OCI-LY3 (cell line): ENCODE data around the gene TTC24.

Experiments
- H2AFZ ChIP-seq: fragments of 200-600, 300-600 bp; shearing (Covaris generic); 2 replicates; pipeline ENCODE4 v1.6.0; 2014; ENCODE audit warnings: antibody characterized with exemption, low read depth, low read length
- H3K27ac ChIP-seq: fragments of 200-600, 300-600 bp; sonication (generic); 2 replicates; pipeline ENCODE4 v1.5.1; 2014; ENCODE audit warnings: mild to moderate bottlenecking, low read length, moderate library complexity, mixed read lengths
- H3K27me3 ChIP-seq: fragments of 200-600, 300-600 bp; sonication (generic); 2 replicates; pipeline ENCODE4 v1.6.1; 2014; ENCODE audit warnings: low read depth, low read length, mixed read lengths
- H3K36me3 ChIP-seq: fragments of 200-600, 300-600 bp; sonication (generic); replicated peaks from 2 replicates; pipeline ENCODE3; 2014; ENCODE audit warnings: low read depth, low read length, mixed read lengths
- H3K4me1 ChIP-seq: fragments of 300-600, 200-600 bp; sonication (generic); 2 replicates; pipeline ENCODE4 v1.6.1; 2014; ENCODE audit warnings: low read length, mixed read lengths
- H3K4me2 ChIP-seq: fragments of 200-600, 300-600 bp; sonication (generic); 2 replicates; pipeline ENCODE4 v1.6.1; 2014; ENCODE audit warnings: low read length, mixed read lengths
- H3K4me3 ChIP-seq: fragments of 300-600, 200-600 bp; sonication (generic); 2 replicates; pipeline ENCODE4 v1.5.1; 2014; ENCODE audit warnings: antibody characterized with exemption, mild to moderate bottlenecking, low read length, moderate library complexity
- H3K79me2 ChIP-seq: fragments of 300-600, 200-600 bp; shearing (Covaris generic); 2 replicates; pipeline ENCODE4 v1.6.1; 2014; ENCODE audit warnings: mild to moderate bottlenecking, low read length, mixed read lengths
- H3K9ac ChIP-seq: fragments of 300-600, 200-600 bp; shearing (Covaris generic); 2 replicates; pipeline ENCODE4 v1.6.0; 2014; ENCODE audit warnings: mild to moderate bottlenecking, low read length, moderate library complexity
- H3K9me3 ChIP-seq: fragments of 200-600, 300-600 bp; shearing (Covaris generic); 2 replicates; pipeline ENCODE4 v1.6.1; 2014; ENCODE audit warnings: low read length, mixed read lengths; ENCODE audit not compliant: insufficient read depth
- H4K20me1 ChIP-seq: fragments of 200-600, 300-600 bp; sonication (generic); 2 replicates; pipeline ENCODE4 v1.6.1; 2016; ENCODE audit warnings: low read length, mixed read lengths; ENCODE audit not compliant: insufficient read depth
- CTCF ChIP-seq: fragments of 200-600, 300-600 bp; sonication (generic); IDR thresholded peaks from 2 replicates; pipeline ENCODE4 v1.5.1; 2014; ENCODE audit warnings: antibody characterized with exemption, low read length, low read depth
- EZH2phosphoT487 ChIP-seq: fragments of 200-600 bp; shearing (Covaris generic); IDR thresholded peaks from 2 replicates; pipeline ENCODE4 v1.6.1; 2018; ENCODE audit warnings: antibody characterized with exemption, mixed run types, low read depth

Gene TTC24

GRCh38 chr1:156582388-156583017 lies 3.0 kb downstream of the TTC24 start:
- Histone ChIP-seq H3K4me1 (peaks cover 7% of the 10 kb centered on the region; the same call in 1 of the 2 replicates), H3K9me3 (no peaks in the 10 kb centered on the region), H3K9ac (no peak overlapping the region), H2AFZ (peak overlapping the region; percentile 96), H4K20me1 (no peaks in the 10 kb centered on the region), H3K4me2 (no peak overlapping the region), H3K79me2 (no peaks in the 10 kb centered on the region), H3K4me3 (no peak overlapping the region), H3K27me3 (no peaks in the 10 kb centered on the region), H3K27ac (no peak overlapping the region), H3K36me3 (no peaks in the 10 kb centered on the region)
- no peak for TF ChIP-seq CTCF
- TF ChIP-seq EZH2phosphoT487 = no peak

DNA sequence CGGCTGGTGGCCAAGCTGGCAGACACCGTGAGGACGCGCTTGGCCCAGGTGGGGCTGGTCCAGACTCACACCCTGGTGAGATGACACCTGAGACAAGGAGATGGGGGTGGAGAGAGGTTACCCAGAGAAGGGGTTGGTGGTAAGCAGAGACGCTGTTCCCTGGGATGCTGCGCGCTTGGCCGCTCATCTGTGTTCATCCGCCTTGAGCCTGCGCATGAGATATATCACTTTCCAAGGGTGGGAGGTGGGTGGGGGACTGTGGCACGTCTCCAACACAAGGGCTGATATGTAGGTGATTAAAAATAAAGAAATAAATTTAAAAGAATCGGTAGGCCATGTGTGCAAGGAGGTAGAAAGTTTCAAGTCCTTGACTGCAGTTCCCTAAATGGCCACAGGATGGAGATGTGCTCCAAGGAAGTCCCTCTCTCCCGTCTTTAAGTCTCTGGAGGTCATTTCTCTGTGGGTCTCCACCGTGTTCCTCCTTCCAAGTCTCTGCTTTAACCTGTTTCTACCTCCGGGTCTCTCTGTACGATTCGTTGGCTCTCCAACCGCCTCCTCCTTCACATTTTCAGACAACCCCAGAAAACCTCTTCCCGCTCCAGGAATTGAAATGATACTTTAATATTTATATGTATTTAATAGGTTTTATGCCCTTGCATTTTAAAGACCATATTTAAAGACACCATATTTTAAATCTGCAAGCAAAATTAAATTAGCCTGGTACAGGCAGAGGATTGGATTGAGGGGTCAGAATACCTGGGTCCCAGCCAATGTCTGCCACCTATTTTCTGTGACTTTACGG lies 4.5 kb downstream of the TTC24 start:
- Histone ChIP-seq H3K79me2 (no peaks in the 10 kb centered on the region), H3K27ac (no peak overlapping the region), H3K4me3 (0 out of 2 replicates have a peak overlapping the region, but pooled peaks have one; percentile 23), H3K4me1 (peaks cover 7% of the 10 kb centered on the region; the same call in 1 of the 2 replicates), H4K20me1 (no peaks in the 10 kb centered on the region), H3K36me3 (no peaks in the 10 kb centered on the region), H2AFZ (peak overlapping the region; percentile 80), H3K27me3 (no peaks in the 10 kb centered on the region), H3K9me3 (no peaks in the 10 kb centered on the region), H3K9ac (0 out of 2 replicates have a peak overlapping the region, but pooled peaks have one; percentile 30), H3K4me2 (peak overlapping the region; percentile 49)
- TF ChIP-seq EZH2phosphoT487 (no peak), CTCF (peak; percentile 91)

DNA sequence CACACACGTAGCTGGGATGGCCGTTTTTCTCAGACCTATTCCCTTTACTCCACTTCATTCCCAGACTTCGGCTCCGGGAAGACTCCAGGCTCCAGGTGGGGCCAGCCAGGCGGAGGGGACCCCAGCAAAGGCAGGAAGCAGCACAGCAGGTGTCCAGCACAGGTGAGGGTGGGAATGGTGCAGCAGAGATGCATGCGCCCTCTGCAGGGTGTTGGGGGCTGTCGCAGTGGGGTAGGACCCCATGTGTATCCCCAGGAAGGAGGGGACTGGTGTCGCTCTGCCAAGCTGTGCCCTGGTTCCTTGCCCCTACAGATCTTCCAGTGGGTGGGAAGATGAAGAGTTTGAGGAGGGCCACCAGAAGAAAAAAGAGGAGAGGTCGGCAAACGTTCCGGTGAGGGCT lies 5.3 kb downstream of the TTC24 start:
- no peak overlapping the region for H3K4me3 ChIP-seq
- H3K27me3 ChIP-seq = no peaks in the 10 kb centered on the region
- no peak overlapping the region for H3K27ac ChIP-seq
- no peaks in the 10 kb centered on the region for H3K79me2 ChIP-seq
- no peaks in the 10 kb centered on the region for H3K9me3 ChIP-seq
- H4K20me1 ChIP-seq = no peaks in the 10 kb centered on the region
- TF ChIP-seq EZH2phosphoT487 = no peak
- TF ChIP-seq CTCF = peak; percentile 50
- no peak overlapping the region for H3K9ac ChIP-seq
- H3K4me1 ChIP-seq = peaks cover 7% of the 10 kb centered on the region; the same call in 1 of the 2 replicates
- peak overlapping the region; percentile 11; the same call in 1 of the 2 replicates for H3K4me2 ChIP-seq
- no peak overlapping the region for H2AFZ ChIP-seq
- H3K36me3 ChIP-seq = no peaks in the 10 kb centered on the region

DNA sequence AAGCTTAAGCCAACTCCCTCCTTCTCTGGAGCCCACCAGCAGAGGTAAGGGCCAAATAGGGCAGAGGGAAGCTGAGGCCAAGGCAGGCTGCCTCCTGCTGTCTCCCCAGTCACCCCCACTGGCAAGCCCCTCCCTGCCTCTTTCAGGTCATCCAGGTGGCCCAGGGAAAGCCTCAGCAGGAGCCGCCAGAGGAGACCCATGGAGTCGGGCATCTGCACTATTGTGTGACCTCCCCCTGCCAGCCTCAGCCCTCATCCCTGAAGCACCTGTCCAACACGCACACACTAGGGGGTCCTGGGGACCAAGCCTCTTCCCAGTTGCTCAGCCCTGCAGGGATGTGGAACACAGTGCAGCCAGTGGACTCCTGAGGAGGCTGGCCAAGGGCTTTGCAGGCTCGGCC lies 6.8 kb downstream of the TTC24 start:
- TF ChIP-seq CTCF (no peak), EZH2phosphoT487 (no peak)
- Histone ChIP-seq H2AFZ (no peak overlapping the region), H4K20me1 (no peaks in the 10 kb centered on the region), H3K4me3 (no peak overlapping the region), H3K36me3 (no peaks in the 10 kb centered on the region), H3K79me2 (no peaks in the 10 kb centered on the region), H3K4me2 (no peak overlapping the region), H3K9me3 (no peaks in the 10 kb centered on the region), H3K9ac (no peak overlapping the region), H3K27ac (no peak overlapping the region), H3K27me3 (no peaks in the 10 kb centered on the region), H3K4me1 (peaks cover 14% of the 10 kb centered on the region)
